Stimulated activated CD8-positive, alpha-beta memory T cell treated with anti-CD3 and anti-CD28 coated beads, Interleukin-15, amount 100 ng/mL, for 48 hours (primary cell): ENCODE results near the gene MARCHF9.

Experiments
- DNase-seq, 2 donors: peaks; one replicate each; pipeline ENCODE4 v3.0.0-alpha.2; 2020; ENCODE audit warnings: low read depth in 2 of 2

Gene MARCHF9

DNA sequence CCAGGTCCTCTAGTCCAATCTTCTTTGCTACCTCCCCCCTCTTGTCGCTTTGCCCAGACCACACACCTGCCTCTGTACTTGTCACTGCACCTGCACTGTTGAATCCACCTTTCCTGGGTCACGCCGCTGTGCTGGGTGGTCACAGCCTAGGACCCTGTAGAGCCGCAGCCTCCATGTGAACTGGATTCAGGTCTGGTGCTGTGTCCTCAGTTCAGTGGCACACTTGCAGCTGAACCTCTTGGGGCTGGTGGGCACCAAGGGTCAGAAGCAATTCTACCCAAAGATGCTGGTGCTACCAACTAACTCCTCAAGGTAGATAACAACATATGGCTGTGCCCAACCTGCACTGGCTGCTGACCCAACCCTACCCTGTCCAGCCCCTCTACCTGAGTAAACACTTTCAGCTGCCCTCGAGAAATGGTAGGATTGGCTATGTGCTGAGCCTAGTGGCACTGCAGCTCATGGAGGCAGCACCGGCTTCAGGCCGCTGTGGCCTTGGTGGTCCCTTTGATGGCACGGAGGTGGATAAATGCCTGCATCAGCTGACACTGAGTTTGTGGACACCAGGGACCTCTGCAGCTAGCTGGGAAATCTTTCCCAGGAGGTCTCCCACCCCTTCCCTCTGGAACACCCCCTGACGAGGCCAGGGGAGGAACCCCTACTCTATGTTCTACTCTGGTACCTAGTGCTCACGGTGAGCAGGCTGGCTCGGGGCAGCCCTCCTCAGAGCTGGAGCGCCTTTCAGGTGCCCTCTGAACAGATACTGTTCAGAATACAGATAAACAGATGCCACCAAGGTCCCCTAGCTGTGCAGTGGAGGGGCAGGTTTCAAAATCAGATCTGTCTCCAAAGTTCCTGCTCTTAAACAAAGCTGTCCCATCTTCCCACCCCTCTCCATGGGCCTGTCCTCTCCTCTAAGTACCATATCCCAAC is 30.6 kb upstream of the MARCHF9 start:
- DNase-seq: no peak

DNA sequence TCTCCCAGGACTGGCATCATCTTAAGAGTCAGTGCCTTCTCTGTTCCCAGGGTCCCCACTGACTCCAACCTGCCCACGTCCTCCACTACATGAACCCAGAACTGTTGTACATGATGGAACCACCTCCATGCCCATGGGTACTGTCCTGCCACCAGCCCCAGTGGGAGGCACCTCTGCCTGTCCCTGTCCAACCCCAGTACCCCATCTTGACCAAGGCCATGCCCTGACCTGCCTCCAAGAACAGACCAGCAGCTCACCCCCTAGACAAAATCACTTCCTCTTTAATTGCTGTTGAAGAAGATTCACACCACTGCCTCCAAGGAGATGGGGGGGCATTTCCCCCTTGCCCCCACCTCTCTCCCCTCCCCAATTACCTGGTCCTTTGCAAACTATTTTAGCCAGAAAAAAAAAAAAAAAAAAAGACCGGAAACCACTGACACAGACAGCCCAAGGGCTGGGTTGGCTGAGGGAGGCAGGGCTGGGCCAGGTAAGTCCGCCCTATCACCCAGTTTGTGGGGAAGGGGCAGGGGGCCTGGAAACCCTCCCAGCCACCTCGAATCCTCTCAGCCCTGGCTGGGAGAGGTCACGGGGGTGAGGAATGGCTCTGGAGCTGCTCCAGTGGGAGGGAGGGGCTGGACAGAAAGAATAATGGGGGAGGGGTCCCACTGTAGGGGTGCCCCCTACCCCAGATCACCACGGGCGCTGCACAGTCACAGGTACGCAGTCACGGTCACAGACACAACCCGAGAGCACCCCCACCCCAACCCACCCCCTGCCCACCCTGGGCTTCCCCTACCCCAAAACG is 29.8 kb upstream of the MARCHF9 start:
- no peak for DNase-seq

DNA sequence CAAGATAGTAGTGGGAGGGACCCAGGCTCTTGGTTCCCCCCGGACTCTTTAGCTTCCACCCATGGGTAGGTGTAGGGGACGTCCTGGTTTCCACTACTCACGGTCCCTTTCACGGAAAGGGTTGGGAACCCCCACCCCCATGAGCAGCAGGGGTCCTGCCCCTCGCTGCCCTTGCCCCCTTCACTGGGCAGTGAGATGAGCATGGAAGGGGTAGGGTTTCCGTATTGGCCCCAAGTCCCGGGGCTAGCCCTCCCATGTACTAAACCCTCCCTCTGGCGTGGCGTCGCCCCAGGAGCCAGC is 29.1 kb upstream of the MARCHF9 start:
- DNase-seq: no peak

DNA sequence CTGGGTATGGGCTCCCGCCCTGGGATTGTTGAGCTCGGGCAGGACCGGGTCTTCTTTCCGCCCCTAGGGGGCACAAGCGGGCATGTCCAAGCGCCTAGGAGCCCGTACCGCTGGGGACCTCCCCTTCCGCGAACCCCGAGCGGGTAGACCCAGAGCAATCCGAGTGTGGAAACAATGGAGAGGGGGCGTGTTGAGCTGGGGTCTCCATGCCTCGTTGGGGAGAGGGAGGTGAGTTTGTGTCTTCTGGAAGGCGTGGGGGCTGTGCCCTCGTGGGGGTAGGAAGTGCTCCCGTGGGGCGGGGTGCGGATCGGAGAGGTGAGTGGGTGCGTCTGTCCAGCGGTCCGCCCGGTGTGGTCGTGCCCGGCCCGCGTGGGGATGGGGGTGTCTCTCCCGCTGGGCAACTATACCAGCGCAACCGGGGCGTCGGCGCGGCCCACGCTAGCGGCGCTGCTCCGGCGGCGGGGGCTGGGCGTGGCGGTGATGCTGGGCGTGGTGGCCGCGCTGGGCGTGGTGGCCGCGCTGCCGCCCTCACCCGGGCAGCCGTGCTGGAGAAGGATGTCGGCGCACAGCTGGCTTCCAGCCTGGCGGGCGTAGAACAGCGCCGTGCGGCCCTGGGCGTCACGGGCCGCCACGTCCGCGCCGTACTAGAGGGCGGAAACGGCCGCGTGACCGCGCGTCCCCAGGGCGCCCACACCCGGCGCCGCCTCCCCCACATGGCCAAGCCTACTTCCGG is 28.6 kb upstream of the MARCHF9 start:
- no peak for DNase-seq

DNA sequence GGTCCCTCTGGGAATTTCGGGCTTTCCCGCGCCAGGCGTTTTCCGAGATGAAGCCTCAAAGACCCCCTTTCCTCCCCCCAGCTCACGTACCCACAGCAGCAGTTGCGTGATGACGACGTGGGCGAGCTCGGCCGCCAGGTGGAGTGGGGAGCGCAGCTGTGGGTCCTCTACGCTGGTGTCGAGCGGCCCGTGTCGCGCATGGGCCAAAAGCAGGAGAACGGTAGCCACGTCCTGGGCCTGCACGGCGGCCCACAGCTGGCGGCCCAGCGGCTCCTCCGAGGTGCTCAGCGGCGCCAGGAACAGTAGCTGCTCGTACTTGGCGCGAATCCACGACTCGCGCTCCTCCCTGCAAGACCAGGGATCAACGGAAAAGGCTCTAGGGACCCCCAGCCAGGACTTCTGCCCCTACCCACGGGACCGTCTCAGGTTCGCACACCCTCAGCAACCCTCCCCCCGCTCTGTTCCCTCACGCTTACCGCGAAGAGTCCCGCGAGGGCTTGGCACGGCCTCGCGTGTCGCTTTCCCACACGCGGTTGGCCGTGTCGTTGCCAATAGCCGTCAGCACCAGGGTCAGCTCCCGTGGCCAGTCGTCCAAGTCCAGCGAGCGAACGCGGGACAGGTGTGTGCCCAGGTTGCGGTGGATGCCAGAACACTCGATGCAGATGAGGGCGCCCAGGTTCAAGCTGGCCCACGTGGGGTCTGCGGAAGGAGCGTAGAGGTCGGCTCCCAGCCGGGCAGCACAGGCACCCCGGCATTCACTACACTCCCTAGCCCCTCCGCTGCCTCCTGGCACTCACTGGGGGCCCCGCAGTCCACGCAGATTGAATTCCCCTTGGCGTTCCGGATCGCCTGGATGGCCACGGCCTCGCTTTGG is 27.8 kb upstream of the MARCHF9 start:
- no peak for DNase-seq

DNA sequence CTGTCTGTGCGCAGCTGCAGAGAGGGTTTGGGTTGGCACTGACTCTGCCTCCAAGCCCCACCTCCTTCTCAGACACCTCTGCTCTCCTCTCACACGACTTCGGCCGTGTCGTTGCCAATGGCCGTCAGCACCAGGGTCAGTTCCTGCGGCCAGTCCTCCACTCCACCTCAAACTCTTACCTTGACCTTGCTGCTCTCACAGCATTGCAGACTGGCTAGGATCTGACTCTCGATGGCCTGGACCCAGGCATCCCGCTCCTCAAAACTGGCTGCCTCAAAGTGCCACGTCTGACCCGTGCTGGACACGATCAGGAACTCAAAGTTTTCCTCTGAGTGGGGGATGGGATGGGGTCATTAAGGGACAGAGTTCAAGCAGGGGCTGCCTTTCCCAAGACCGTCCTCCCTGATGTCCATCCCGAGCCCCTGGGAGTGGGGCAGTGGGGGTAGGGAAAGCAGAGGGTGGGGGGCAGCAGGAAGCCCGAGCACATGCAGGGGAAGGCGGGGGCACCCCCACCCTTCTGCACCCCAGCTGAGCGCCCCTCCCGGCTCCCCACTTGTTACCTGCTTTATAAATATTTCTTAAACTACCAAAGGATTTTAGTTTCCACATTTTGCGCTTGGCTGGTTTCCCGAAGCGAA is 27.0 kb upstream of the MARCHF9 start:
- no peak for DNase-seq

DNA sequence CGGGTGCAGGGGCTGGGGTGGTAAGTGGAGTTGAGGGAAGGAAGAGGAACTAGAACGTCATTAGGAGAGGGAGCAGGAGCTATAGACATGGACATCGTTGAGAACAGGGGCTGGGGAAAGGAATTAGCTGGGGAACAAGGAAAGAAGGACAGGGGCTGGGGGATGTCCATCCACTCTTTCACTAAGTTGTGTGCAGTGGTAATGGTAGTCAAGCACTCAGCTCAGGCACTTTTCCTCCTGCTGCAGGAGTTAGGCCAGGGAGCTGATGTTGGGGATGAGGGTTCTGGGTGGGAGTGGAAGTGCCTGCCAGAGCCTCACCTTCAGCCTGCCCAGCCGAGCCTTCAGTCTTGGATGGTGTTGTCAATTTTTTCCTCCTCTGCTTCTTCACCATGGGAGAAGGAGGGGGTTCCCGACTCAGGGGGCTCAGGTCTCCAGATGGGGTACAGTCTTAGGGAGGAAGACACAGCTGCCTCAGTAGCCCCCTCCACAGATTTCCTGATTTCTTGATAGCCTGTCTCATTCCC is 25.5 kb upstream of the MARCHF9 start:
- DNase-seq: no peak

DNA sequence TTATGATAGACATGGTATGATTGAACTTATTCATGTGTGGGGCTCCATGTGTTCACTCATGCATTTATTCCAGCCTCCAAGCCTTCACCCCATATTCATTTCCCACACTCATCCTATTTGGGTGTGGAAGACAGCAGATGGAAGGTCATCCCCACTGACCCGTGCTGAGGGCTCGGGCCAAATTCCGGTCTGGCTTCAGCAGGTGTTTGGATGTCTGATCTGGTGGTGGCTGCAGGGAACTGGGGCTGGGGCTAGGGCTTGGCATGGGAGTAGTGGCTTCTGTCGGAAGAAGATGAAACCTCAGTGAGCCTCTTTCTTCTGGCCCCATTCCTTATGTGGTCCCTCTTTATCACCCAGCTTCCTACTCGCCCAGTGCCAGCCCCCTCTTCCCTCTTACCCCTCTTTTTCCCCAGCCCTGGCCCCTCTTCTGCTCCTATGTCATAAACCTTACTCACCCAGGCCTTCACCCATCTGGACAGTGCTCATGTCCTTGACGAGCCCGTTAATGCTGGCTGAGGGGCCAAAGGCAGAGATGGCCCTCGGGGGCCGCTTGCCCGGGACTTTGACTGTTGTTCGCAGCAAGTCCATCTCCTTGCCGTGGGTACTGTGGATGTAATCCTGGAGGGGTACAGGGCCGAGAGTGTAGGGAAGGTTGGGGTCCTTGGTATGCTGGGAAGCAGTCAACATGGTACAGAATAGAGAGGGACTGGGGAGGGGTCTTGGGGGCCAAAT is 24.4 kb upstream of the MARCHF9 start:
- no peak for DNase-seq

DNA sequence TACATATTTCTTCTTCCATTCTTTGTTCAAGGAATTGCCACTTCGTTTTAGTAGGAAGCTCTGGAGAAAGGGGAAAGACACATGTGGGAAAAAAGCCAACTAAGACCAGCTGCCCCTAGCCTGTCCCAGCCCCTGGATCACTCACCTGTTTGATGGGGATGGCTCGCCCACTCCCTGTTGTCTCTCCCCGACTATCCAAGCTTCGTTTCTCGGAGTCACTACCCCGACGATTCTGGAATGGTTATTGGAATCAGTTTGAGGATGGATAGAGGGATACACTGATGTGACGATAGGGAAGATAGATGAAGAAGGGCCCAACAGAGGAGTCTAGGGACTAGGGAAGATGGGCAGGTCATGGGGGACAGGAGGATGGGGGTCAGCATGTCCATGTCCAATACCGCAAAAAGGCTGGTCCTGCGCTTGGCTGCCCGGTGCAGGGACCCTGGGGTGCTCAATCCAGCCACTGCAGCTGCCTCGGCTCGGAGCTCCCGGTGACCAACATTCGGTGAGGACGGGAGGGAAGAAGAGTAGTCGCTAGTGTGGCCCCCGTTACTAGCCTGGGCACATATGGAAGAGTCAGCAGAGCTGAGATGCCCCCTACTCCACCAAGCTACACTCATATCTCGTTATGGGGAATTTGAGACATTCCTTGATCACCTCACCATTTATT is 23.4 kb upstream of the MARCHF9 start:
- DNase-seq: no peak

DNA sequence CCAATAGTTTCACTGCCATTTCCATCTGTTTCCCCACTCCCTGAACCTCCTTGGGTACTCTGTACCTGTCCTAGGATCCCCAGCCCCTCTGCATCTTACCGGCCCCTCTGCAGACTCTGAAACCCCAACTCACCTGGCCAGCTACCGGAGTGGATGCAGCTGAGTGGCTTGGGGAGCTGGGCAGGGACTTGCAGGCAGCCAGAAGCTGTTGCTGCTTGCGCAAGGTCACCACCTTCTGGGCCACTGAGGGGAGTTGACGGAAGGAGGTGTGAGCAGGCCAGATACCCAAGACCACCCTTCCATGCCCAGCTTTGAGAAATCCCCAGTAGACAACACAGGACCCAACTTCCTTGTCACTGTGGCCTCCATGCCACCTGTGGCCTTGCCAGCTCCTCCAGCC is 22.6 kb upstream of the MARCHF9 start:
- no peak for DNase-seq

DNA sequence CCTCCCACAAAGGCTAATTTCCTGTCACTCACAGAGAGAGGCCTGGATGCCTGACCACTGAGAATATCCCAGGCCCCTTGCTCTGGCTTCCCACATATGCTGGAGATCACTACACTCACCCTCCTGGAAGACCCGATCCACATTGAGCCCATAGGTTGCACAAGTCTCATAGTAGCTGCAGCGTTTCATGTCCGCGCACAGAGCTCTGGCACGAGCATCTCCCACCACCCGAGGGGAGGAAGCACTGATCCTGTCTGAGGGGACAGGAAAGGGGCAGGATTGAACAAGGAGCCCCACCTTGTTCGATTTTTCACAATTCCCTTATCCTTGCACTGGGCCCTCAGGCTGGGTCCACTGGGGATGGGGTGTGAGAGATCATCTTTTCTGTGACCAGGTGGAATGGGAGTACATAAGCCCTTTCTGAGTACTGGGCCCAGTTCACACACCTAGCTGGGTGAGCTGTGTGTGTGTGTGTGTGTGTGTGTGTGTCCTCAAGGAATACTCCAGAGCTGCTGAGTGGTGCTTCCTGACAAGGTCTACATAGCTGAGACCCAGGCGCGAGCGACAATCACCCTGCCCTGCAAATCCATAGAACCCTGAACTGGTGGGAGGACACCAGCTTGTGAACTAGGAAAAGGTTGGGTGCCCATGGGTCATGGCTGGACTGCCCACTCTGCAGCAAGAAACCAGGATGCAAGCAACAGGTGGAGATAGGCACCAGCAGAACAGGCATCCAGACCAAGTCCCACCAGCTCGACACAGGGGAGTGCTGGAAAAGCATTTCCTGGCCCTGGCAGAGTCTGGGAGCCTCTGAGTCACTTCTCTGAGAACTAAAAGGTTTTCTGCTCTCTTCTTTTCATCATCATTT is 21.9 kb upstream of the MARCHF9 start:
- no peak for DNase-seq

DNA sequence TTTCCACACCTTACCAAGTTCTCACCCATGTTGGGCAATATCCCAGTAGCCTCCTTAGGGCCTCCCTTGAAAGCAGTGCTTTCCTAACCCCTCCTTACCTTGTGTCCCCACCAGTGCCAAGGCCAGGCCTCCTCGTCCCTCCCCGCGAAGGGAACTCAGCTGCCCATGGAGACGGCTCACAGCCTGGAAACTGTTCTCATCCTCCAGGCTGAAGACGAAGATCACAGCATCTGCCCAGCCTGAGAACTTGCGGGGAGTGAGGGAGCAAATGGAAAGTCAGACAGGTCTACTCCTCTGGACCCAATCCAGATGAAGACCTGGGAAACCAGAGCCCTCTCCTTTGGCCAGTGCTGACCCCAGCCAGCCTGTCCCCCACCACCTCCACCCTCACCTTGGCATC is 21.0 kb upstream of the MARCHF9 start:
- DNase-seq: no peak

DNA sequence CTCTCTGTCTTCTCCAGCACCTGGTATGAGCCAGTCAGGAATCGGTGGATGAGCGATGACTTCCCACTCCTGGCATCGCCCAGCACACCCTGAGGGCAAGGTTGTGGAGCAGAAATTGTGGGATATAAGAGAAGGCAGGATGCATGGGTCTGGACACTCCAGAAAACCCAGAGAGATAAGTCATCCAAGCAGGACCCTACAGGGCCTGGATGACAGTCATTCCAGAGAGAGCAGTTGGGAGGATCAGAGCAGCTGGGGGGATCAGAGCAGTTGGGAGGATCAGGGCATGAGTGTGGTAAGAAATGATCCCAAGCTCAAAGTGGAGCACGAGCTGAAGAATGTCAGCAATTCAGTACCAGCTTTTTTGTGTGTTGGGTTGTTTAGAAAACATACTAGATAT is 20.3 kb upstream of the MARCHF9 start:
- no peak for DNase-seq

DNA sequence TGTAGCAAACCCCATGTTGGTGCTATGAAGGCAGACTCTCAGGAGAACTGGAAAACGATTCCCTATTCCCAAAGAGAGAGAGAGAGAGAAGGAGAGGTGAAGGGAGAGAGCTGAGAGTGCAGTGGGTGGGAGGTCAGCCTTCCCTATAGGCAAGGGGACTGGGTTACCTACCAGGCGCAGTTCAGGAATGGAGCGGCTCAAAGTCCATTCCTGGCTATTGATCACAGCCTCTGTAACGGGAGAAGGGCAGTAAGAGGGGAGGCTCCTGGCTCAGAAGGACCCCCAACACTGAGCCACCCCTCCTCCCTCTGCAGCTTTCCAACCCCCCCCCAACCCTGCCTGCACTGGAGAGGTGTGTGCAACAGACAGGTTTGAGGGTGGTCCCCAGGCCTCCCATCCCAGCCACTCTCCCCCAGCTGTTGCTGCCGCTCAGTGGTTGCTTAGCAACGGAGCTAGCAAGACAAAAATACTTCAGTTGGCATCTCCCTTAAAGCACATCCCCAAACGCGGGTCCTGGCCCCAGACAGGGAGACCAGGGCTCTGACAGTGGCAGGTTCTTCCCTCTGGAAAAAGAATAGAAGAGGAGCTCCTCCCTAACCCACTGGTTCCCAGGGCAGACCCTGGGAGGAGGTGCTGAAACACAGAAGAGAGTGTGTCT is 19.6 kb upstream of the MARCHF9 start:
- no peak for DNase-seq

DNA sequence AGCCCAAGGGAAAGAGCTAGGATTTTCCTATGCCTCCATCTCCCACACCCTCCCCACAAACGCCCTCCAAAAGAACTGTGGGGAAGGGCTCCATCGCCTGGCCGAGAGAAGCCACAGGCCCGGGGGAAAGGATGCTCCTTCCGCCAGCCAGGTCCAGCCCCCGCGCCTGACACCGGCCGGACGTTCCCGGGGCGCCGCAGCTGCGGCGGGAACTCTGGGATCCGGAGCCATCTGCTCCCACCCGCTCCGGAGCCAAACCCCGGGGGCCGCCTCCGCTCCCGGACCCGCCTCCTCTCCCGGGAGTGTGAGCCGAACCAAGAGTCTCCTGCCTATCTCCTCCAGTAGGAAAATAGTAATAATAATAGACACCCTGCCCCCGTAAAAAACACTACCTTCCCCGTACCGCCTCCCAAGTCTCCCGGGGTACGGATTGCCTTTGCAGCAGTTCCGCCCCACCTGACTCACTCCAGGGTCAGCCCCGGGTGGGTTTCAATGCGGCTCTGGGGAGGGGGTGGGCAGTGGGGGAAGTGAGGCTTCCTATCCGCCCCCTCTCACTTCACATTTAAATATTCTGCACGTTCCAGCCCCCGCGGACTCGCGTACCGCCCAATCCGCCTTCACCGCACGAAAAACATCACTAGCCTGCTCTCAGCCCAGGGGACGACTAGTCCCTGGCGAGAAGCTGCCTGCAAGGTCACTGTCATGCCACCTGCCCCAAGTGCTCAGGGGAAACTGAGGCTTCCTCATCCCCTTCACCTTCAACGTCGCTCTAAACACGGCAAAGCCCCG is 18.8 kb upstream of the MARCHF9 start:
- no peak for DNase-seq

DNA sequence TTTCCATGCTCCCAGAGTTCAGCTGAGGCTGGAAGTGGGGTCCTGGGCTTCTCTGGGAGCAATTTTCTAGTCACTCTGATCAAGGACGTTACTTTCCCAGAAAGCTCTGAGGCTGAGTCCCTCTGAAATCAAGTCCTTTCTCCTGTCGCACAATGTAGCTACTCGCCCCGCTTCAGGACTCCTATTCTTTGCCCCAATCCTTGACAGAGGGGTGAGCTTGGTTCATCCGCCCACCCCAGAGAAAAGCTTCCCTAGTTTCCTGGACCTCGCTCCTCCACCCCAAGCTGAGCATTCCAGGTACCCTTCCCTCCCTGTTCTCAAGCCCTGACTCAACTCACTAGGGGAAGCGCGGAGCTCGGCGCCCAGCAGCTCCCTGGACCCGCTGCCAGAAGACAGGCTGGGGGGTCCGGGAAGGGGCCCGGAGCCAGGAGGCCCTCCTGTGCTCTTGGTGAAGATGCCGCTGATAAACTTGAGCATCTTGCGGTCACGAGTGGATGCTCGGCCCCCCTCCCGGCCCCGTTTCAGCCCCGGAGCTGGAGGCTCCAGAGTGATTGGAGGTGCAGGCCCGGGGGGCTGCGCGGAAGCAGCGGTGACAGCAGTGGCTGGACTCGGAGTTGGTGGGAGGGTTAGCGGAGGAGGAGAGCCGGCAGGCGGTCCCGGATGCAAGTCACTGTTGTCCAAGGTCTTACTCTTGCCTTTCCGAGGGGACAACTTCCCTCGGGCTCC is 18.0 kb upstream of the MARCHF9 start:
- DNase-seq: no peak
